HG03354 (cell line): Measurements from ENCODE around the gene ACTR2.
"Not testable (repeated sequence)": the region's sequence is repeated elsewhere in the genome, so short reads cannot be mapped to it uniquely, and the experiment has no call there.

ENCODE experiments used
- ATAC-seq: cut with Tn5 transposase; IDR thresholded peaks from one replicate; pipeline ENCODE4 v1.9.1; 2021; ENCODE audit warnings: mild to moderate bottlenecking; ENCODE audit not compliant: unreplicated experiment, poor library complexity, severe bottlenecking

The ACTR2 gene

GRCh38 chr2:65227456-65228262 lies at the start of gene ACTR2:
Gene ACTR2, plus strand, starts transcription at chr2:65227831. Its CDS starts 79 bp downstream, at chr2:65227910.
- peak; percentile 90 for ATAC-seq

- no peak for ATAC-seq
These were observed 45.1 kb upstream of the ACTR2 start for GRCh38 chr2:65182570-65182969.

- not testable (repeated sequence) for ATAC-seq
These were observed 44.2 kb upstream of the ACTR2 start for GRCh38 chr2:65183406-65183805.

- no peak for ATAC-seq
These were observed 42.6 kb upstream of the ACTR2 start for GRCh38 chr2:65185012-65185411.

- ATAC-seq, result no peak
These were observed 41.4 kb upstream of the ACTR2 start for GRCh38 chr2:65186093-65186868.

- peak; percentile 69 for ATAC-seq
These were observed 40.5 kb upstream of the ACTR2 start for GRCh38 chr2:65186872-65187851.

- no peak for ATAC-seq
These were observed 34.2 kb upstream of the ACTR2 start for GRCh38 chr2:65193446-65193845.

- ATAC-seq, result no peak
These were observed 28.9 kb upstream of the ACTR2 start for GRCh38 chr2:65198737-65199136.

GRCh38 chr2:65199166-65199565 lies 28.5 kb upstream of the ACTR2 start:
- no peak for ATAC-seq

GRCh38 chr2:65199891-65200290 lies 27.7 kb upstream of the ACTR2 start:
- no peak for ATAC-seq

- ATAC-seq, result no peak
These were observed 23.0 kb upstream of the ACTR2 start for GRCh38 chr2:65204461-65205210.

GRCh38 chr2:65212115-65212514 lies 15.5 kb upstream of the ACTR2 start:
- no peak for ATAC-seq

- ATAC-seq, result no peak
These were observed 15.0 kb upstream of the ACTR2 start for GRCh38 chr2:65212619-65213018.

- ATAC-seq, result no peak
These were observed 14.6 kb upstream of the ACTR2 start for GRCh38 chr2:65213035-65213434.

- no peak for ATAC-seq
These were observed 13.3 kb upstream of the ACTR2 start for GRCh38 chr2:65214361-65214760.

- no peak for ATAC-seq
These were observed 12.8 kb upstream of the ACTR2 start for GRCh38 chr2:65214843-65215242.

GRCh38 chr2:65215946-65216345 lies 11.7 kb upstream of the ACTR2 start:
- no peak for ATAC-seq

- no peak for ATAC-seq
These were observed 7.0 kb upstream of the ACTR2 start for GRCh38 chr2:65220432-65221131.

GRCh38 chr2:65221275-65221674 lies 6.4 kb upstream of the ACTR2 start:
- not testable (repeated sequence) for ATAC-seq
